Urinary bladder (tissue), 4 donors: ENCODE results near the gene ZDHHC11. TPM values are rescaled to one million over a fixed set of nuclear protein-coding genes. Genes with fewer than 3 reads are reported as not detected.

ENCODE experiments used
- DNase-seq: peaks from one replicate; pipeline ENCODE4 v3.0.0-alpha.2; 2015; ENCODE audit errors: extremely low spot score
- H3K27ac ChIP-seq: one replicate; pipeline ENCODE4 v1.5.1; 2013; ENCODE audit warnings: low read depth, mild to moderate bottlenecking, moderate library complexity
- H3K36me3 ChIP-seq: one replicate; pipeline ENCODE4 v1.6.1; 2013; ENCODE audit warnings: mild to moderate bottlenecking, moderate library complexity; ENCODE audit not compliant: insufficient read depth
- H3K4me1 ChIP-seq: one replicate; pipeline ENCODE4 v1.6.1; 2013; ENCODE audit warnings: mild to moderate bottlenecking, moderate library complexity; ENCODE audit not compliant: insufficient read depth
- H3K4me3 ChIP-seq: one replicate; pipeline ENCODE4 v1.5.1; 2013; ENCODE audit warnings: low read depth, low read length
- WGBS: extraction: QIAGEN DNeasy Blood & Tissue Kit; methylation state at CpG from one replicate; pipeline ENCODE4 v1.1.7; 2013; 5-methylcytosine and 5-hydroxymethylcytosine counted together
- polyA plus RNA-seq: library from polyadenylated mRNA; stranded (reverse); fragments of 200-250 nt; gene quantifications from one replicate; pipeline ENCODE4 v1.2.3, GENCODE V29; 2013
- total RNA-seq: library from RNA; depleted of rRNA; stranded (reverse); fragments of >200 nt; gene quantifications from one replicate; pipeline ENCODE4 v1.2.3, GENCODE V29; 2014
- donor health status: healthy with polysubstance abuse.
- donor health status: healthy.

Gene ZDHHC11
- total and polyA plus RNA-seq, 2 donors = 5.9 to 9.3 TPM

DNA sequence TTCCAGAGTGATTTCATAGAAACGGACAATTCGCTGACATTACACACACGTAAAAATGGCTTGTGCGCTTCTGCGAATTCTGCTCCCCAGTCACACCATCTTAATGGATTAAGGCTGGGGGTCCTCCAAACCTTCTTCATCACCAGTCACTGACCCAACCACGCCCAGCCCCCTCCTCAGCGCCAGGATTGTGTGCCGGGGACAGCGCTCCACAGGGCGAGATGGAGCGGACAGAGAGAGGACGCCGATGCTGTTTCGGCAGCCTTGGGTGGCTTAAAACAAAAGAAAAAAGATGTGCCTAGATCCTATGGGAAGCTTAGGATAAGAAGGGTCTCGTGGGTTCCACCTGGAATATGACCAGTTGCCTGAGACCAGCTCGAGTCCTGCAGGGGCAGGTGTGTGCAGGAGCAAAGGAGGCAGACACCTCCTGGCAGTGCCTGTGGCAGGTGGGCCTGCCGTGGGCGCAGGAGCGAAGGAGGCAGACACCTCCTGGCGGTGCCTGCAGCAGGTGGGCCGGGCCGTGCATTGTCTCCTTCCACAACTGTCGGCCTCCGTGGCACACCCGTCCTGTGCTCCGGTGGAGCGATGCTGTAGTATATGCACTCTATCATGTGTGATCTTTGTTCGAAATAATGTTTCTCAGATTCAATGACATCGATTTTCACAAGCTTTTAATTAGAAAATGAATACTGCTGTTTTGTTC is 21.0 kb upstream of the ZDHHC11 start:
- no peaks in the 10 kb centered on the region for H3K4me1 ChIP-seq
- WGBS = 95% methylated on average over 29 of the region's 29 CpGs
- H3K36me3 ChIP-seq = peaks cover 8% of the 10 kb centered on the region
- no peak overlapping the region for H3K4me3 ChIP-seq
- no peak for DNase-seq
- H3K27ac ChIP-seq = no peak overlapping the region

- DNase-seq = no peak
- no peak overlapping the region for H3K4me3 ChIP-seq
- no peaks in the 10 kb centered on the region for H3K4me1 ChIP-seq
- WGBS = 98% methylated on average over 5 of the region's 5 CpGs
- H3K27ac ChIP-seq = no peak overlapping the region
- H3K36me3 ChIP-seq = peaks cover 6% of the 10 kb centered on the region
Measured at GRCh38 chr5:870956-871355, 20.2 kb upstream of the ZDHHC11 start.

DNA sequence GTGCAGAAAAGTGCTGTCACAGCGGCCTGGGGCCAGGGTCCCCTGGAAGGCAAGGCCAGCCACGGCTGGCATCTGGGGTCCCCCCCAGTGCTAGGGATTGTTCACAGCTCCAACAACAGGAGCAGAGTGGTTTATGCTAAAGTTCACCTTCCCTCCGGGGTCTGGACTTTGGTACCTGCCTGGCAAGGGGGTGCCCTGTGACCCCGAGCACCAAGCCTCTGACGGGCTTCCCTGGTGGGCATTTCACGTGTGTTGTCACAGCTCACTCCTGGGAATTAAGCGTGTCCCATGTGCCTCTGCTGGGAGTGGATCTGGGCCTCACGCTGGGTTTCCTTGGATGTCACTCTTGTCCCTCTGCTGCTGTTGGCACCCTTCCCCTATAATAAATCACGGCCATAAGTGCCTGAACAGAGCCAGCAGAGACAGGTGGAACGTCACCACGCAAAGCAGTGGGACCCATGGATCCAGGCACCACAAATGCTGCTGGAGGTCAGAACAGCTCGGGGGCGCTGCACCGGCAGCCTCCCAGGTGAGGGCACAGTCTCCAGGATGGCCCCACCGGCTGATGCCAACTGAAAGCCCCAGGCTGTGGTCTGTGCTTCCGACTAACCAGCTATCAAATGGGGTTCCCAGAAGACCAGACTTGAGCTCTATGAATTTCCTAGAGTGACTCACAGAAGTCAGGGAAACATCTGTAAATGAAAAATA is 17.8 kb upstream of the ZDHHC11 start:
- no peak overlapping the region for H3K4me3 ChIP-seq
- peaks cover 8% of the 10 kb centered on the region for H3K36me3 ChIP-seq
- no peak for DNase-seq
- H3K27ac ChIP-seq = no peak overlapping the region
- 93% methylated on average over 16 of the region's 16 CpGs for WGBS
- H3K4me1 ChIP-seq = no peaks in the 10 kb centered on the region

DNA sequence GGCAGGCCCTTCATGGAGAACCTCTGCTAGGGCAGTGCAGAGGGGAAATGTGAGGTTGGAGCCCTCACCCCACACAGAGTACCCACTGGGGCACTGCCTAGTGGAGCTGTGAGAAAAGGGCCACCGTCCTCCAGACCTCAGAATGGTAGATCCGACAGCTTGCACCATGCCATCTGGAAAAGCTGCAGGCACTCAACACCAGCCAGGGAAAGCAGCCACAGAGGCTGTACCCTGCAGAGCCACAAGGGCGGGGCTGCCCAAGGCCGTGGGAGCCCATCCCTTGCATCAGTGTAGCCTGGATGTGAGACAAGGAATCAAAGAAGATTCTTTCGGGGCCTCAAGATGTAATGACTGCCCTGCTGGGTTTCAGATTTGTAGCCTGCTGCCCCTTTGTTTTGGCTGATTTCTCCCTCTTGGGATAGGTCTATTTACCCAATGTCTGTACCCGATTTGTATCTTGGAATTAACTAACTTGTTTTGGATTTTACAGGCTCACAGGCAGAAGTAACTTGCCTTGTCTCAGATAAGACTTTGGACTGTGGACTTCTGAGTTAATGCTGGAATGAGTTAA is 16.6 kb upstream of the ZDHHC11 start:
- WGBS = 94% methylated on average over 6 of the region's 6 CpGs
- H3K4me3 ChIP-seq = no peak overlapping the region
- peaks cover 8% of the 10 kb centered on the region for H3K36me3 ChIP-seq

DNA sequence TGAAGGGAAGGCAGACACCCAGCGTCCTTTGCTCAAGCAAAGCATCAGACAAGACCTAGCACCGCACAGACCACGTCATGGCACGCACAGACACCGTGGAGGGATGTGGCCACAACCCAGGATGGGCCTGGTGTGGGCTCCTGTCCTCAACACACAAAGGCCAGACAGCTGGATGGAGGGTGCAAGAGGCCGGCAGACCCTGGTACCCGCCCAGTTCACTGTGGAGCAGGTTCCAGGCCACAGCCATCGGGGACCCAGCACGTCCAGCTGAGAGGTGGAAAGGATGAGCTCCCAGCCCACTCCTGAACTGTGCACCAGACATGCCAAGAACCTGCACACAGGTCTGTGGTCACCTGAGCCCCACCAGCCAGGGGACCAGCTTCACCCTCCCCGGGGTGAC is 15.0 kb upstream of the ZDHHC11 start:
- no peak for DNase-seq
- Histone ChIP-seq H3K4me1 (no peaks in the 10 kb centered on the region), H3K36me3 (peaks cover 7% of the 10 kb centered on the region), H3K4me3 (no peak overlapping the region), H3K27ac (no peak overlapping the region)
- 93% methylated on average over 10 of the region's 10 CpGs for WGBS

More for the DNA sequence above, 16.6 kb upstream of the ZDHHC11 start:
- H3K4me1 ChIP-seq = no peaks in the 10 kb centered on the region
- H3K27ac ChIP-seq = no peak overlapping the region
- no peak for DNase-seq

DNA sequence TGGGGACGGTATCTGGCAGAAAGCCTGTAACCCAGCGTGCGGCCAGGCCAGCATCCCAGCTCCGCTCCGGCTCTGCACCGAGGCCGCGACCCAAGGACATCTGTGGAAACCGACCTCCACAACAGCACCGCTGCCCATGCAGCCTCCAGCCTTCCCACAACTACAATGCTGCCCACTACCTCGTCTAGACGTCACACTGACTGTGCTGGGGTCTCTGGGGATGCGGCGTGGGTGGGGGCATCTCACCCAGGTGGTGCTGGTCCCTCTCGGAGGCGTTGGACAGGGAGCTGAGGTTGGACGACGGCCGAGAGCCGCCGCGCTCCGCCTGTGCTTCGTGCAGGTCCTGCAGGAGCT is 14.4 kb upstream of the ZDHHC11 start:
- peaks cover 6% of the 10 kb centered on the region for H3K36me3 ChIP-seq
- no peak for DNase-seq
- no peaks in the 10 kb centered on the region for H3K4me1 ChIP-seq
- H3K27ac ChIP-seq = no peak overlapping the region
- no peak overlapping the region for H3K4me3 ChIP-seq
- 83% methylated on average over 24 of the region's 24 CpGs for WGBS

DNA sequence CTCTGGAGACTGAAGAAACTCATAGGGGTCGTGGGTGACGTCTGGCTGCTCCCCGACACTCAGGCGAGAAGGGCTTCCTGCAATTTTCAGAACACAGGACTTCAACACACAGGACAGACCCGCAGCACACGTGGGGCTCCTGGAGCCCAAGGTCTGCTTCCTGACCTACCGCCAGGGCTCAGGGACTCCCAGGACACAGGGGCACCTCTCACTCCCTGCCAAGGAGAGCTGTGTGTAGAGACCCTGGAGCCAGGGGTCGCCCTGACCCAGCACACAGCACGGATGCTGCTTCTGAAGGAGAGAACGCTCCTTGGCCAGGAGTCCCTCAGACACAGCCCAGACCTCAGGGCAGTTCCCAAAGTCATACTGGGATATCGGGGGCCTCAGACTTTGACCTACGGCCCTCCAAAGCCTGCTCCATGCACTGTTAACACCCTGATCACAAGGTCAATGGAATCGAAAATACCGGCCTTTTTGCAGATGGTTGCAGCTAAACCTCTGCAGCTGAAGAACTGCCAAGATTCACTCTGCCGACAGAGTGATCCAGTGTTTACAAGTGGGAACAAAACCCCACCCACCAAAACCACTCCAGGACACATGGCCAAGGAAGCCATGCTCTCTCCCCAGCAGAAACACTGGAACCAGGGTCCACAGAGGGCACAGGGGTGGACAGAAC is 13.8 kb upstream of the ZDHHC11 start:
- H3K27ac ChIP-seq = no peak overlapping the region
- no peak for DNase-seq
- WGBS = 65% methylated on average over 15 of the region's 15 CpGs
- H3K4me1 ChIP-seq = no peaks in the 10 kb centered on the region
- peaks cover 6% of the 10 kb centered on the region for H3K36me3 ChIP-seq
- no peak overlapping the region for H3K4me3 ChIP-seq

GRCh38 chr5:863244-863805 is 12.5 kb upstream of the ZDHHC11 start:
- no peak overlapping the region for H3K4me3 ChIP-seq
- peaks cover 4% of the 10 kb centered on the region for H3K36me3 ChIP-seq
- H3K27ac ChIP-seq = no peak overlapping the region
- no peaks in the 10 kb centered on the region for H3K4me1 ChIP-seq
- DNase-seq = no peak
- WGBS = 91% methylated on average over 16 of the region's 16 CpGs

DNA sequence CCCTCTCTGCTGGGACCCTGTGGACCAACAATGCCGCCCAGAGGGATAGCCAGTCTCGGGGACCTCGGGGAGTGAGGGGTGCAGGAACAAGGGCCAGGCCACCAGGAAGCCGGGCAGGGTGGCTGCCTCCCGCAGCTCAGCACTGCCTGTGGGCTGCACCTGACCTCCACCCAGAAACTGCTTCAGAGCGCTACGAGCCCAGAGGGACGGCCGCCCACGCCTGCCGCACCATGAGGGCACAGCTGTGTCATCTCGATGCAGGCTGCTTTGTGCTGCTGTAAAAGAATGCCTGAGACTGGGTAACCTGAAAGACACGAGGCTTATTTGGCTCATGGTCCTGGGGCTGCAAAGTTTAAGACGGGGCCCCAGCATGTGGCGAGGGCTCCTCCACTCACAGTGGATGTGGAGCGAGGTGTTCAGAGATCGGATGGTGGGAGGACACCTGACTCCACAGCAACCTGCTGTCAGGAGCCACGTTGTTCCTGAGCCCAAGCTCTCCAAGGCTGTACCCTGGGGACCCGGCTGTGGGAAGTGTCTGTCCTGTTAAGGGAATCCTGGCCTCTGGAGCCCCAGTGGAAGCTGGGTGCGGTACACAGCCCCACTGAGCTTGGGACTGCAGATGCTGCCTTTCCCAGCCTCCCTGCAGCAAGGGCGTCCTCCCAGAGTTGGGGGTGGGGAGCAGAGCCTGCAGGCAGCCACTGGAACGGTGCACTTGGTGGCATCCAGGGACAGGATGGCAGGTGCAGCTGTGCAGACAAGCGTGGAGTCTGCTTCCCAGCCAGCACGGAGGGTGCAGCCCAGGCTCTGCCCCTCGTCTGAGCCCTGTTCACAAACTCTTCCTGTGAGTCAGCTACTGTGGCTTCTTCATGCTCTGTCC is 11.8 kb upstream of the ZDHHC11 start:
- WGBS = 85% methylated on average over 25 of the region's 25 CpGs
- H3K4me3 ChIP-seq = no peak overlapping the region
- no peak for DNase-seq
- H3K4me1 ChIP-seq = no peaks in the 10 kb centered on the region
- H3K36me3 ChIP-seq = peaks cover 4% of the 10 kb centered on the region
- no peak overlapping the region for H3K27ac ChIP-seq

DNA sequence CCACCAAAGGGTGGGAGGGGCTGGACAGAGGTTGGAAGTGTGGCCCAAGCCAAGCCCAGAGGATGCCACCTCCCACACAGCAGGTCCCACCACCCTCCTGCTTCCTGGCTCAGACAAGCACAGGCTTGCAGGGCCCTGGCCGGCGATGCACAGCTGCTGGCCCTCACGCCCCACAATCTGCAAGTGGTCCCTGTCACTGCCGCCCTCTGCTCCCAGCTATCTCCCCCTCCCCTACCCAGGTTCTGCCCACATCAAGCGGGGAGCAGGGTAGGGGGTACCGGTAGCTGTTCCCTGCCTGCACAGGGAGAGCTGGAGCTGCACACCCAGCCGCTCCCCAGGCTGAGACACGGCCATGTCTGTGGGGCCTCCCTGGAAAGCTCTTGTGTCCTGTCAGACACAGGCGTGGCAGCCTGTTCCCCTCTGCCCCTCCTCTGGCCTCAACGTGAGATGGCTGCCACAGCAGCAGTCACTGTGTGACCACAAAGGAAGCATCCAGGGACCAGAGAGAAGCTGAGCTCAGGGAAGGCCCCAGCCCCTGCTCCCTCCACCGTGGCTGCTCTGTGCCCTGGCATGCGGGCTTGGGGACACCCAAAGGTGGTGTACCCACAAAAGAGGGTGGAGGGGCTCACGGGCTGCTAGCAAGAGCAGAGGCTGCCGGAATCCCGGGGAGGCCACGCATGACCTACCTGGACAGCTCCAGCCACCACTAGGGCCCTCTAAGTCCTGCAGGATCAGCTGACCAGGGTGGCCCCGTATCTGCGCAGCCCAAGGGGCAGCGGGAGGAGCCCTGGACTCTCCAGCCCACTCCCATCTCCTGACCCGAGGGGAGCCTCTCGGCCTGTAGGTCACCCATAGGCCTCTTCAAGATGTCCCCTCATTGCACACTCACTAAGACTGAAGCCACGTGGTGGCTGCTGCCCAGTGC is 10.9 kb upstream of the ZDHHC11 start:
- no peak overlapping the region for H3K4me3 ChIP-seq
- no peak for DNase-seq
- WGBS = 78% methylated on average over 22 of the region's 22 CpGs
- no peak overlapping the region for H3K27ac ChIP-seq
- H3K4me1 ChIP-seq = no peaks in the 10 kb centered on the region
- peaks cover 4% of the 10 kb centered on the region for H3K36me3 ChIP-seq

GRCh38 chr5:860506-861150 is 9.8 kb upstream of the ZDHHC11 start:
- Histone ChIP-seq H3K27ac (no peak overlapping the region), H3K36me3 (peaks cover 3% of the 10 kb centered on the region), H3K4me1 (no peaks in the 10 kb centered on the region), H3K4me3 (no peak overlapping the region)
- WGBS = 94% methylated on average over 15 of the region's 15 CpGs
- no peak for DNase-seq
